Measurements from ENCODE around the gene WDR7. TPM values are rescaled to one million over a fixed set of nuclear protein-coding genes. Genes with fewer than 3 reads are reported as not detected.

The WDR7 gene
- total and polyA plus RNA-seq, 2 experiments from 2014 or later: 7.0 to 14.8 TPM

GRCh38 chr18:56662902-56663301, 11.7 kb downstream of the WDR7 start:
- no peaks in the 10 kb centered on the region for H3K4me1 ChIP-seq (ENCODE audit: insufficient read depth)
- TF ChIP-seq ZNF114 (CRISPR knock-in tag; IDR thresholded peaks at IDR 0.05) (no peak), ZNF331 (CRISPR knock-in tag; IDR thresholded peaks at IDR 0.05; ENCODE audit: low read depth) (no peak), EZH2 (IDR thresholded peaks at IDR 0.05; ENCODE audit: low read depth, unreplicated experiment) (no peak), ETS1 (IDR thresholded peaks at IDR 0.05) (no peak), CREB1 (CRISPR knock-in tag; IDR thresholded peaks at IDR 0.05; ENCODE audit: low read depth) (no peak), EZH2phosphoT487 (IDR thresholded peaks at IDR 0.05; ENCODE audit: unreplicated experiment) (no peak), NANOG (IDR thresholded peaks at IDR 0.05; ENCODE audit: borderline replicate concordance) (no peak), STAT1 (IDR thresholded peaks at IDR 0.05; ENCODE audit: unreplicated experiment) (no peak), CTCF (conservative IDR thresholded peaks at IDR 0.05; ENCODE audit: low read depth in 2 of 2) (no peak), JUNB (IDR thresholded peaks at IDR 0.05; ENCODE audit: unreplicated experiment) (no peak), POLR2AphosphoS5 (IDR thresholded peaks at IDR 0.05; ENCODE audit: low read depth) (no peak)
- TF ChIP-seq, protein P1, sequence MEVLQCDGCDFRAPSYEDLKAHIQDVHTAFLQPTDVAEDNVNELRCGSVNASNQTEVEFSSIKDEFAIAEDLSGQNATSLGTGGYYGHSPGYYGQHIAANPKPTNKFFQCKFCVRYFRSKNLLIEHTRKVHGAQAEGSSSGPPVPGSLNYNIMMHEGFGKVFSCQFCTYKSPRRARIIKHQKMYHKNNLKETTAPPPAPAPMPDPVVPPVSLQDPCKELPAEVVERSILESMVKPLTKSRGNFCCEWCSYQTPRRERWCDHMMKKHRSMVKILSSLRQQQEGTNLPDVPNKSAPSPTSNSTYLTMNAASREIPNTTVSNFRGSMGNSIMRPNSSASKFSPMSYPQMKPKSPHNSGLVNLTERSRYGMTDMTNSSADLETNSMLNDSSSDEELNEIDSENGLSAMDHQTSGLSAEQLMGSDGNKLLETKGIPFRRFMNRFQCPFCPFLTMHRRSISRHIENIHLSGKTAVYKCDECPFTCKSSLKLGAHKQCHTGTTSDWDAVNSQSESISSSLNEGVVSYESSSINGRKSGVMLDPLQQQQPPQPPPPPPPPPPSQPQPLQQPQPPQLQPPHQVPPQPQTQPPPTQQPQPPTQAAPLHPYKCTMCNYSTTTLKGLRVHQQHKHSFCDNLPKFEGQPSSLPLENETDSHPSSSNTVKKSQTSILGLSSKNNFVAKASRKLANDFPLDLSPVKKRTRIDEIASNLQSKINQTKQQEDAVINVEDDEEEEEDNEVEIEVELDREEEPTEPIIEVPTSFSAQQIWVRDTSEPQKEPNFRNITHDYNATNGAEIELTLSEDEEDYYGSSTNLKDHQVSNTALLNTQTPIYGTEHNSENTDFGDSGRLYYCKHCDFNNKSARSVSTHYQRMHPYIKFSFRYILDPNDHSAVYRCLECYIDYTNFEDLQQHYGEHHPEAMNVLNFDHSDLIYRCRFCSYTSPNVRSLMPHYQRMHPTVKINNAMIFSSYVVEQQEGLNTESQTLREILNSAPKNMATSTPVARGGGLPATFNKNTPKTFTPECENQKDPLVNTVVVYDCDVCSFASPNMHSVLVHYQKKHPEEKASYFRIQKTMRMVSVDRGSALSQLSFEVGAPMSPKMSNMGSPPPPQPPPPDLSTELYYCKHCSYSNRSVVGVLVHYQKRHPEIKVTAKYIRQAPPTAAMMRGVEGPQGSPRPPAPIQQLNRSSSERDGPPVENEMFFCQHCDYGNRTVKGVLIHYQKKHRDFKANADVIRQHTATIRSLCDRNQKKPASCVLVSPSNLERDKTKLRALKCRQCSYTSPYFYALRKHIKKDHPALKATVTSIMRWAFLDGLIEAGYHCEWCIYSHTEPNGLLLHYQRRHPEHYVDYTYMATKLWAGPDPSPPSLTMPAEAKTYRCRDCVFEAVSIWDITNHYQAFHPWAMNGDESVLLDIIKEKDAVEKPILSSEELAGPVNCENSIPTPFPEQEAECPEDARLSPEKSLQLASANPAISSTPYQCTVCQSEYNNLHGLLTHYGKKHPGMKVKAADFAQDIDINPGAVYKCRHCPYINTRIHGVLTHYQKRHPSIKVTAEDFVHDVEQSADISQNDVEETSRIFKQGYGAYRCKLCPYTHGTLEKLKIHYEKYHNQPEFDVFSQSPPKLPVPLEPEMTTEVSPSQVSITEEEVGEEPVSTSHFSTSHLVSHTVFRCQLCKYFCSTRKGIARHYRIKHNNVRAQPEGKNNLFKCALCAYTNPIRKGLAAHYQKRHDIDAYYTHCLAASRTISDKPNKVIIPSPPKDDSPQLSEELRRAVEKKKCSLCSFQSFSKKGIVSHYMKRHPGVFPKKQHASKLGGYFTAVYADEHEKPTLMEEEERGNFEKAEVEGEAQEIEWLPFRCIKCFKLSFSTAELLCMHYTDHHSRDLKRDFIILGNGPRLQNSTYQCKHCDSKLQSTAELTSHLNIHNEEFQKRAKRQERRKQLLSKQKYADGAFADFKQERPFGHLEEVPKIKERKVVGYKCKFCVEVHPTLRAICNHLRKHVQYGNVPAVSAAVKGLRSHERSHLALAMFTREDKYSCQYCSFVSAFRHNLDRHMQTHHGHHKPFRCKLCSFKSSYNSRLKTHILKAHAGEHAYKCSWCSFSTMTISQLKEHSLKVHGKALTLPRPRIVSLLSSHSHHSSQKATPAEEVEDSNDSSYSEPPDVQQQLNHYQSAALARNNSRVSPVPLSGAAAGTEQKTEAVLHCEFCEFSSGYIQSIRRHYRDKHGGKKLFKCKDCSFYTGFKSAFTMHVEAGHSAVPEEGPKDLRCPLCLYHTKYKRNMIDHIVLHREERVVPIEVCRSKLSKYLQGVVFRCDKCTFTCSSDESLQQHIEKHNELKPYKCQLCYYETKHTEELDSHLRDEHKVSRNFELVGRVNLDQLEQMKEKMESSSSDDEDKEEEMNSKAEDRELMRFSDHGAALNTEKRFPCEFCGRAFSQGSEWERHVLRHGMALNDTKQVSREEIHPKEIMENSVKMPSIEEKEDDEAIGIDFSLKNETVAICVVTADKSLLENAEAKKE (CRISPR knock-in tag; IDR thresholded peaks at IDR 0.05): no peak
- TF ChIP-seq, protein P2, sequence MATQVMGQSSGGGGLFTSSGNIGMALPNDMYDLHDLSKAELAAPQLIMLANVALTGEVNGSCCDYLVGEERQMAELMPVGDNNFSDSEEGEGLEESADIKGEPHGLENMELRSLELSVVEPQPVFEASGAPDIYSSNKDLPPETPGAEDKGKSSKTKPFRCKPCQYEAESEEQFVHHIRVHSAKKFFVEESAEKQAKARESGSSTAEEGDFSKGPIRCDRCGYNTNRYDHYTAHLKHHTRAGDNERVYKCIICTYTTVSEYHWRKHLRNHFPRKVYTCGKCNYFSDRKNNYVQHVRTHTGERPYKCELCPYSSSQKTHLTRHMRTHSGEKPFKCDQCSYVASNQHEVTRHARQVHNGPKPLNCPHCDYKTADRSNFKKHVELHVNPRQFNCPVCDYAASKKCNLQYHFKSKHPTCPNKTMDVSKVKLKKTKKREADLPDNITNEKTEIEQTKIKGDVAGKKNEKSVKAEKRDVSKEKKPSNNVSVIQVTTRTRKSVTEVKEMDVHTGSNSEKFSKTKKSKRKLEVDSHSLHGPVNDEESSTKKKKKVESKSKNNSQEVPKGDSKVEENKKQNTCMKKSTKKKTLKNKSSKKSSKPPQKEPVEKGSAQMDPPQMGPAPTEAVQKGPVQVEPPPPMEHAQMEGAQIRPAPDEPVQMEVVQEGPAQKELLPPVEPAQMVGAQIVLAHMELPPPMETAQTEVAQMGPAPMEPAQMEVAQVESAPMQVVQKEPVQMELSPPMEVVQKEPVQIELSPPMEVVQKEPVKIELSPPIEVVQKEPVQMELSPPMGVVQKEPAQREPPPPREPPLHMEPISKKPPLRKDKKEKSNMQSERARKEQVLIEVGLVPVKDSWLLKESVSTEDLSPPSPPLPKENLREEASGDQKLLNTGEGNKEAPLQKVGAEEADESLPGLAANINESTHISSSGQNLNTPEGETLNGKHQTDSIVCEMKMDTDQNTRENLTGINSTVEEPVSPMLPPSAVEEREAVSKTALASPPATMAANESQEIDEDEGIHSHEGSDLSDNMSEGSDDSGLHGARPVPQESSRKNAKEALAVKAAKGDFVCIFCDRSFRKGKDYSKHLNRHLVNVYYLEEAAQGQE (IDR thresholded peaks at IDR 0.05; ENCODE audit: unreplicated experiment): no peak
- H3K36me3 Mint-ChIP-seq (ENCODE audit: low read depth): no peaks in the 10 kb centered on the region
- no peaks in the 10 kb centered on the region for H3K27me3 ChIP-seq (ENCODE audit: insufficient read depth)
- H3K4me3 Mint-ChIP-seq: no peak overlapping the region
- no peaks in the 10 kb centered on the region for H3K36me3 ChIP-seq (ENCODE audit: insufficient read depth)
- H3K9me2 ChIP-seq (ENCODE audit: insufficient read depth): no peaks in the 10 kb centered on the region
- H3K27me3 Mint-ChIP-seq (ENCODE audit: insufficient read depth, low read depth, poor library complexity): peaks cover 2% of the 10 kb centered on the region
- no peaks in the 10 kb centered on the region for H4K20me1 ChIP-seq (replicated peaks; ENCODE audit: insufficient read depth)
- peaks cover 12% of the 10 kb centered on the region for H3K4me1 Mint-ChIP-seq
- H3K27ac Mint-ChIP-seq: no peak overlapping the region
- H3K27ac ChIP-seq (ENCODE audit: low read depth): no peak overlapping the region
- DNase-seq (ENCODE audit: low spot score): no peak
- H3K9me3 Mint-ChIP-seq: no peaks in the 10 kb centered on the region
- no peak for ATAC-seq
- H2AFZ ChIP-seq: no peak overlapping the region
- H3F3A ChIP-seq (replicated peaks; ENCODE audit: low read depth): no peaks in the 10 kb centered on the region
- H3K4me3 ChIP-seq: no peak overlapping the region
- peaks cover 57% of the 10 kb centered on the region for H3K79me2 ChIP-seq (replicated peaks; ENCODE audit: insufficient read depth)
- H3K4me2 ChIP-seq: no peak overlapping the region
